C4-2B (cell line): ENCODE measurements around the gene CALHM1.

Experiments used
- H3K27ac ChIP-seq: fragments of 450-650 bp; 2 replicates; pipeline ENCODE4 v1.5.1; 2017
- CTCF ChIP-seq: fragments of 450-650 bp; conservative IDR thresholded peaks from 2 replicates; pipeline ENCODE4 v1.5.1; 2017; ENCODE audit warnings: mild to moderate bottlenecking
- ZFX ChIP-seq: fragments of 450-650 bp; IDR thresholded peaks from 2 replicates; pipeline ENCODE4 v1.6.1; 2017

Gene CALHM1

GRCh38 chr10:103440416-103440815 lies 18.3 kb downstream of the CALHM1 start:
- no peak overlapping the region for H3K27ac ChIP-seq
- TF ChIP-seq CTCF (no peak), ZFX (no peak)

DNA sequence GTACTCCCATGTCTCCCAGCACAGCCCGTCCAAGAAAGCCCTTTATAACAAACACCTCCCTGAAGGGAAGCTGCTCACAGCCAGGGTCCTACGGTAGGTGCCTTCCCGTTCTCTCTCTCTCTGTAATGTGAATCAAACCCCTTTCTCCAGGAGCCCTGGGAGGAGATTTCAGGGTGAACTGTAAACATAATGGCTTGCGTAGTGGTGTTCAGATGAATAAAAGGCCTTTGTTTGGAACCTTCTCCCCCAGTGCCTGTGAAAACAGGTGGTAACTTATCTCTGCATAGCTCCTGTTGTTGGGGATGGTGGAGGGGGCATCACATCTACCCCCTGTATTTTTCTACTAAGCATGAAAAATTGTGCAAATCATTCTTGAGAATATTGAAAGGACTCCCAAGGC lies 18.9 kb downstream of the CALHM1 start:
- no peak overlapping the region for H3K27ac ChIP-seq
- no peak for TF ChIP-seq CTCF
- no peak for TF ChIP-seq ZFX

DNA sequence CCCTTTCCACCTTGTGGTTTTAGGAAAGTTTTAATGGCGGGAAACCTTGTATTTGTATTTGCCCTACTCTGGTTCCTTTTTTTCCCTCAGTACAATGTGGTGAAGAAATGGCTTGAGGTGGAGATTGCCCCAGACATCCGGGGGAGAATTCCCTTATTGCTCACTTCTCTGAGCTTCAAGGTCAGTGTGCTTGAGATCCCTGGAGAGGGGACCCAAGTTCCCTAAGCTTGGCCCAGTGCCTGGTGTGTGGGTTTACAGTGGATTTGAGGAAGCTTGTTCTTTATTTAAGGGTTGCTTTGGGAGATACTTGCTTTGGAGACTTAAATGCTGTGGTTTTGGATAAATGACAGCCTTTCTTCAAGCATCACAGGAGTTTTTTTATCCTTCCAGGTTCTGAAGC lies 24.8 kb downstream of the CALHM1 start:
- TF ChIP-seq CTCF, result no peak
- no peak for TF ChIP-seq ZFX
- no peak overlapping the region for H3K27ac ChIP-seq

DNA sequence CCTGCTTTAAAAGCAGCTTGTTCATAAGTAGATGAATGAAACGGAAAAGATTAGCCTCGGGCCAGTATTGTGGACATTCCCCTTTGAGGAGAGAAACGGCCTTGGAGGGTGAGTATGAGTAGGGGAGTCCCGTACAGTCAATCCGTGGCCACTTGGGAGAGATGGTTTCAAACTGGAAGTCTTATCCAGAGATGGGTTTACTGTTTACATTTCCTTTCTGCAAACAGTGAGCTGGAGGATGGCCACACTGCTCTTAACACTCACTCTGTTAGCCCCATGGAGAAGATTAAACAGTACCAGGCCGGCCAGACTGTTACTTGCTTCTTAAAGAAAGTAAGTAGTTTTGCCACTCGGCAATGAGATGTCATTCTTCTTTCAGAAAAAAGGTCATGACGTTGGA lies 26.8 kb downstream of the CALHM1 start:
- no peak overlapping the region for H3K27ac ChIP-seq
- no peak for TF ChIP-seq CTCF
- TF ChIP-seq ZFX, result no peak

GRCh38 chr10:103429647-103430046 lies 29.1 kb downstream of the CALHM1 start:
- TF ChIP-seq ZFX, result no peak
- TF ChIP-seq CTCF, result no peak
- no peak overlapping the region for H3K27ac ChIP-seq

GRCh38 chr10:103428989-103429643 lies 29.6 kb downstream of the CALHM1 start:
- no peak overlapping the region for H3K27ac ChIP-seq
- TF ChIP-seq ZFX (no peak), CTCF (no peak)

DNA sequence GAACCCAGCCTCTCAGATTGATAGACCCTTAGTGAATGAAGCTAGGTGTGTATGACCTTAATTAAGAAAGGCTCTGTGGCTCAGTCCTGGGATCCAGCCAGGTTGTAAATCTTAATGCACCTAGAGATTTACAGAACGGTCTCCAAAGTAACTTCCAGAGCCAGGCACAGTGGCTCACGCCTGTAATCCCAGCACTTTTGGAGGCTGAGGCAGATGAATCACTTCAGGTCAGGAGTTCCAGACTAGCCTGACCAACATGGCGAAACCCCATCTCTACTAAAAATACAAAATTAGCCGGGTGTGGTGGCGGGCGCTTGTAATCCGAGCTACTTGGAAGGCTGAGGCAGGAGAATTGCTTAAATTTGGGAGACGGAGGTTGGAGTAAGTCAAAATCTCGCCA lies 30.8 kb downstream of the CALHM1 start:
- no peak for TF ChIP-seq CTCF
- no peak for TF ChIP-seq ZFX
- H3K27ac ChIP-seq, result no peak overlapping the region
